ENCODE data around the gene PRRC2C. TPM values are rescaled to one million over a fixed set of nuclear protein-coding genes. Genes with fewer than 3 reads are reported as not detected.

PRRC2C gene
- polyA plus RNA-seq, 1 donor from 2014 or later, result 42.4 TPM

GRCh38 chr1:171596119-171596518 is 110.8 kb downstream of the PRRC2C start:
- TF ChIP-seq CTCF (IDR thresholded peaks at IDR 0.05; ENCODE audit: poor library complexity, severe bottlenecking) (no peak), EP300 (conservative IDR thresholded peaks at IDR 0.05; ENCODE audit: poor library complexity, severe bottlenecking) (no peak), RAD21 (conservative IDR thresholded peaks at IDR 0.05) (no peak), POLR2AphosphoS5 (IDR thresholded peaks at IDR 0.05) (no peak), SMC3 (conservative IDR thresholded peaks at IDR 0.05; ENCODE audit: poor library complexity) (no peak), TAF1 (IDR thresholded peaks at IDR 0.05; ENCODE audit: low read depth) (no peak), REST (IDR thresholded peaks at IDR 0.05; ENCODE audit: borderline replicate concordance) (no peak), EZH2 (IDR thresholded peaks at IDR 0.05; ENCODE audit: borderline replicate concordance, insufficient read depth, low read length, poor library complexity, severe bottlenecking) (no peak), MXI1 (conservative IDR thresholded peaks at IDR 0.05; ENCODE audit: poor library complexity, severe bottlenecking) (no peak)
- no peak overlapping the region for H3K4me3 ChIP-seq (ENCODE audit: low read length)
- H4K20me1 ChIP-seq (ENCODE audit: insufficient read depth), result no peaks in the 10 kb centered on the region
- no peak overlapping the region for H3K9ac ChIP-seq (ENCODE audit: low read length)
- H3K27ac ChIP-seq (ENCODE audit: low read length), result no peak overlapping the region
- no peak overlapping the region for H2AFZ ChIP-seq (ENCODE audit: low read depth, low read length)
- peaks cover 5% of the 10 kb centered on the region for H3K36me3 ChIP-seq (ENCODE audit: insufficient read depth, low read length)
- H3K9me2 ChIP-seq (ENCODE audit: insufficient read depth, low read length), result no peaks in the 10 kb centered on the region
- no peaks in the 10 kb centered on the region for H3K79me2 ChIP-seq (replicated peaks; ENCODE audit: insufficient read depth, low read length)
- H3F3A ChIP-seq (ENCODE audit: insufficient read depth, low read length, poor library complexity, severe bottlenecking), result no peaks in the 10 kb centered on the region
- no peak overlapping the region for H3K4me2 ChIP-seq (ENCODE audit: low read length)
- H3K9me3 ChIP-seq (ENCODE audit: low read length), result no peaks in the 10 kb centered on the region
- H3K27me3 ChIP-seq (ENCODE audit: insufficient read depth, low read depth, low read length), result no peaks in the 10 kb centered on the region

GRCh38 chr1:171596705-171597104 is 111.4 kb downstream of the PRRC2C start:
- Histone ChIP-seq H3K9ac (ENCODE audit: low read length) (no peak overlapping the region), H3K36me3 (ENCODE audit: insufficient read depth, low read length) (peaks cover 4% of the 10 kb centered on the region), H3F3A (ENCODE audit: insufficient read depth, low read length, poor library complexity, severe bottlenecking) (no peaks in the 10 kb centered on the region), H3K27ac (ENCODE audit: low read length) (no peak overlapping the region), H2AFZ (ENCODE audit: low read depth, low read length) (no peak overlapping the region), H3K27me3 (ENCODE audit: insufficient read depth, low read depth, low read length) (no peaks in the 10 kb centered on the region), H3K9me2 (ENCODE audit: insufficient read depth, low read length) (no peaks in the 10 kb centered on the region), H3K9me3 (ENCODE audit: low read length) (no peaks in the 10 kb centered on the region), H3K79me2 (replicated peaks; ENCODE audit: insufficient read depth, low read length) (no peaks in the 10 kb centered on the region), H3K4me3 (ENCODE audit: low read length) (no peak overlapping the region), H4K20me1 (ENCODE audit: insufficient read depth) (no peaks in the 10 kb centered on the region), H3K4me2 (ENCODE audit: low read length) (no peak overlapping the region)
- TF ChIP-seq REST (IDR thresholded peaks at IDR 0.05; ENCODE audit: borderline replicate concordance) (no peak), POLR2AphosphoS5 (IDR thresholded peaks at IDR 0.05) (no peak), TAF1 (IDR thresholded peaks at IDR 0.05; ENCODE audit: low read depth) (no peak), CTCF (IDR thresholded peaks at IDR 0.05; ENCODE audit: poor library complexity, severe bottlenecking) (no peak), RAD21 (conservative IDR thresholded peaks at IDR 0.05) (no peak), EZH2 (IDR thresholded peaks at IDR 0.05; ENCODE audit: borderline replicate concordance, insufficient read depth, low read length, poor library complexity, severe bottlenecking) (no peak), SMC3 (conservative IDR thresholded peaks at IDR 0.05; ENCODE audit: poor library complexity) (no peak), EP300 (conservative IDR thresholded peaks at IDR 0.05; ENCODE audit: poor library complexity, severe bottlenecking) (no peak), MXI1 (conservative IDR thresholded peaks at IDR 0.05; ENCODE audit: poor library complexity, severe bottlenecking) (no peak)
